Measurements from ENCODE around the gene TLR9. TPM values are rescaled to one million over a fixed set of nuclear protein-coding genes. Genes with fewer than 3 reads are reported as not detected.

The TLR9 gene
- total and polyA plus RNA-seq, 9 of the 15 experiments (the other 6 are each of a cell fraction or from before 2014, with no cell fraction given) = not detected

GRCh38 chr3:52204337-52205073 is 20.9 kb downstream of the TLR9 start:
- FAIRE-seq = no peak
- Histone ChIP-seq H3K27me3 (ENCODE audit: control insufficient read depth in 2 of 2, insufficient read depth in 2 of 2, low read length in 2 of 2) (no peaks in the 10 kb centered on the region), H3K4me1 (replicated peaks in 1 of 2; ENCODE audit: control insufficient read depth in 2 of 2, insufficient read depth in 2 of 2, low read length in 2 of 2) (no peaks in the 10 kb centered on the region), H3K4me3 (no peak overlapping the region), H3K27ac (ENCODE audit: extremely low read depth, low read depth, low read length) (no peak overlapping the region), H4K20me1 (replicated peaks; ENCODE audit: control insufficient read depth, insufficient read depth, low read length) (no peaks in the 10 kb centered on the region), H3K36me3 (ENCODE audit: control insufficient read depth, insufficient read depth, low read length) (peaks cover 93% of the 10 kb centered on the region), H3K9me1 (ENCODE audit: control insufficient read depth, insufficient read depth, low read length) (no peaks in the 10 kb centered on the region), H3K79me2 (ENCODE audit: control insufficient read depth, insufficient read depth, low read length) (no peaks in the 10 kb centered on the region), H3K9ac (ENCODE audit: insufficient read depth in 1 of 2, low read depth in 2 of 2, low read length in 2 of 2) (no peak overlapping the region), H3K9me3 (replicated peaks; ENCODE audit: control insufficient read depth, insufficient read depth, low read depth, low read length) (no peaks in the 10 kb centered on the region), H2AFZ (ENCODE audit: low read depth, low read length) (no peak overlapping the region), H3K4me2 (ENCODE audit: insufficient read depth, low read length) (no peak overlapping the region)
- CTCF ChIA-PET (ENCODE audit: low intra/inter-chr PET ratio) = no interaction called here
- WGBS (ENCODE audit: insufficient coverage, low coverage, missing lambda C conversion rate) = 91% methylated on average over 10 of the region's 10 CpGs
- no TSS peak for BruUV-seq (replicated peaks)
- in situ Hi-C loops (cut with MboI) = no loop called here
- no peak for ATAC-seq
- intact Hi-C loops (cut with micrococcal nuclease) = no loop called here
- POLR2A ChIA-PET = interaction anchor here (0.6 to 2.5 kb wide), 5 partner anchors 16 to 156 kb away, joined by 3 to 7 read pairs (median 3); partner anchors contain the start of gene POC1A
- DNase-seq (ENCODE audit: extremely low read depth in 1 of 4, low spot score in 3 of 4) = no peak
- no peak for TF ChIP-seq PYGO2 (tag; IDR thresholded peaks at IDR 0.05)
- TF ChIP-seq NFIC (IDR thresholded peaks at IDR 0.05) = peak; percentile 59
- TF ChIP-seq UBTF (IDR thresholded peaks at IDR 0.05; ENCODE audit: borderline replicate concordance in 1 of 2, low read depth in 2 of 2, low read length in 2 of 2) = no peak
- no peak for TF ChIP-seq ZNF444 (CRISPR knock-in tag; IDR thresholded peaks at IDR 0.05)
- TF ChIP-seq ZNF644 (tag; IDR thresholded peaks at IDR 0.05; ENCODE audit: low read depth) = no peak

Data from K562 (cell line).